Uterus (tissue), 4 donors: ENCODE data around the gene TFPI2. TPM values are rescaled to one million over a fixed set of nuclear protein-coding genes. Genes with fewer than 3 reads are reported as not detected.
"Not testable (repeated sequence)": the region's sequence is repeated elsewhere in the genome, so short reads cannot be mapped to it uniquely, and the experiment has no call there.

Experiments used
- DNase-seq, 2 donors: peaks; one replicate each; pipeline ENCODE4 v3.0.0-alpha.2; 2019 to 2020
- H3K27ac ChIP-seq, 2 donors: fragments of 200-600 bp; sonication (generic); 1 replicate in 1 of 2; 2 replicates in 1 of 2; pipeline ENCODE4 v1.5.1; 2016 to 2018
- H3K27me3 ChIP-seq, 2 donors: fragments of 200-600 bp; sonication (generic); one replicate each; pipeline ENCODE4 v1.5.1; 2018 to 2019; ENCODE audit warnings: control low read depth in 1 of 2
- H3K36me3 ChIP-seq, 2 donors: fragments of 200-600 bp; sonication (generic); one replicate each; pipeline ENCODE4 v1.5.1; 2019; ENCODE audit warnings: control low read depth in 1 of 2
- H3K4me1 ChIP-seq, 2 donors: fragments of 200-600 bp; sonication (generic); one replicate each; pipeline ENCODE4 v1.5.1; 2018 to 2019; ENCODE audit warnings: control low read depth in 1 of 2
- H3K4me3 ChIP-seq, 2 donors: fragments of 200-600 bp; sonication (generic); 1 replicate in 1 of 2; 2 replicates in 1 of 2; pipeline ENCODE4 v1.5.1; 2018 to 2019; ENCODE audit warnings: mild to moderate bottlenecking in 1 of 2
- H3K9me3 ChIP-seq, 2 donors: fragments of 200-600 bp; sonication (generic); one replicate each; pipeline ENCODE4 v1.5.1; 2019; ENCODE audit warnings: control low read depth in 1 of 2
- CTCF ChIP-seq, 4 experiments: fragments of 200-600 bp in 2 of 4; fragments of 450-650 bp in 2 of 4; sonication (generic) in 2 of 4; IDR thresholded peaks; one replicate each; pipeline ENCODE4 v1.5.1; 2016 to 2019; ENCODE audit warnings: antibody characterized with exemption in 4 of 4, mild to moderate bottlenecking in 2 of 4, moderate library complexity in 1 of 4
- POLR2A ChIP-seq, 2 donors: fragments of 450-650 bp; IDR thresholded peaks; one replicate each; pipeline ENCODE4 v1.6.1; 2016; ENCODE audit warnings: antibody characterized with exemption in 2 of 2, mild to moderate bottlenecking in 1 of 2, moderate library complexity in 1 of 2
- intact Hi-C: fragments of 100-400 bp; cut with DNase I; formaldehyde crosslinking; loops from one replicate; pipeline ENCODE4 v1.15.1; 2023; ENCODE audit warnings: low total_unique reads
- total RNA-seq, 4 donors: library from RNA; depleted of rRNA in 3 of 4; stranded (reverse); fragments of >200 nt in 3 of 4; gene quantifications; one replicate each; pipeline versions ENCODE4 v1.1.0 to v1.2.4, GENCODE V29; 2014 to 2023
- donor health status: DM: yes; HTN: yes; CAD: no.

Gene TFPI2
- total RNA-seq, 4 donors from 2014 or later, result 6.2 to 15.1 (median 10.5) TPM; not detected in 1

GRCh38 chr7:93914581-93915066 is 24.1 kb upstream of the TFPI2 start:
- H3K4me3 ChIP-seq, result no peak overlapping the region
- H3K4me1 ChIP-seq, result peaks cover 0 to 8% of the 10 kb centered on the region in 2 donors
- DNase-seq, result no peak
- no peaks in the 10 kb centered on the region for H3K9me3 ChIP-seq
- no peaks in the 10 kb centered on the region for H3K36me3 ChIP-seq
- H3K27me3 ChIP-seq, result no peaks in the 10 kb centered on the region
- H3K27ac ChIP-seq, result peak overlapping the region; percentile 64 to 78
- intact Hi-C loops, result no loop called here
- TF ChIP-seq POLR2A (IDR thresholded peaks at IDR 0.05) (no peak), CTCF (IDR thresholded peaks at IDR 0.05) (no peak)

- H3K27ac ChIP-seq, result peak overlapping the region; percentile 64 to 78
- DNase-seq, result no peak
- intact Hi-C loops, result no loop called here
- H3K4me1 ChIP-seq, result peaks cover 0 to 12% of the 10 kb centered on the region in 2 donors
- H3K27me3 ChIP-seq, result no peaks in the 10 kb centered on the region
- TF ChIP-seq POLR2A (IDR thresholded peaks at IDR 0.05), result no peak
- no peak for TF ChIP-seq CTCF (IDR thresholded peaks at IDR 0.05)
- H3K9me3 ChIP-seq, result no peaks in the 10 kb centered on the region
- no peak overlapping the region for H3K4me3 ChIP-seq
- H3K36me3 ChIP-seq, result no peaks in the 10 kb centered on the region
Observed at GRCh38 chr7:93913197-93913596, 22.6 kb upstream of the TFPI2 start.

DNA sequence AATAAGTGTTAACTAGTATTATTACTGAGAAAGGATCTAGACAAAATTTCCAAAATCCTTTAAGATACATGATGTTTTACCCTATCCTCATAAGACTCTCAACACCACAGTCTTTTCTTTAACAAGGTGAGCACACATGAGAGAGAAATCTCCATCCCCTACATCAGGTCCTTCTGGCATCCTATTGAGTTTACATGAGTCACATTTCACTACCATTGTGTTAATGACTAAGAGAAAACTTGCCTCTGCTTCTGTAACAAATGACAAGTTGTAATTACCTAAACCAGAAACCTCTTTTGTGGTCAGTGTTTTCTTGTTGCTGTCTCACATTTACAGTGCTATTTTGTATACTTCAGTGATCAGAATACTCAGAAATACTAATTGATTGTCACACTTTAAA is 21.1 kb upstream of the TFPI2 start:
- intact Hi-C loops, H3K36me3 ChIP-seq, DNase-seq, H3K4me3 ChIP-seq, H3K27me3 ChIP-seq, H3K9me3 ChIP-seq: not testable (repeated sequence)
- Histone ChIP-seq H3K4me1 (peaks cover 0 to 12% of the 10 kb centered on the region in 2 donors), H3K27ac (peak overlapping the region; percentile 46 to 49)

GRCh38 chr7:93911242-93911641 is 20.7 kb upstream of the TFPI2 start:
- intact Hi-C loops, H3K9me3 ChIP-seq, DNase-seq, H3K27me3 ChIP-seq, H3K4me3 ChIP-seq, H3K36me3 ChIP-seq: not testable (repeated sequence)
- peaks cover 0 to 12% of the 10 kb centered on the region in 2 donors for H3K4me1 ChIP-seq
- peak overlapping the region; percentile 71 to 86 for H3K27ac ChIP-seq

- peak; percentile 67 to 86 for DNase-seq
- TF ChIP-seq CTCF (IDR thresholded peaks at IDR 0.05), result no peak
- no peak for TF ChIP-seq POLR2A (IDR thresholded peaks at IDR 0.05)
- intact Hi-C loops, result no loop called here
- H3K27ac ChIP-seq, result peak overlapping the region; percentile 71 to 86
- no peaks in the 10 kb centered on the region for H3K36me3 ChIP-seq
- no peaks in the 10 kb centered on the region for H3K27me3 ChIP-seq
- H3K9me3 ChIP-seq, result no peaks in the 10 kb centered on the region
- H3K4me3 ChIP-seq, result no peak overlapping the region
- H3K4me1 ChIP-seq, result peaks cover 0 to 12% of the 10 kb centered on the region in 2 donors
Observed at GRCh38 chr7:93910076-93910994, 19.8 kb upstream of the TFPI2 start.

- H3K4me1 ChIP-seq, result peaks cover 0 to 12% of the 10 kb centered on the region in 2 donors
- no peak within 1 kb of the TSS for H3K27ac ChIP-seq
- H3K27me3 ChIP-seq, result no peaks in the 10 kb centered on the region
- no peak for DNase-seq
- no peaks in the 10 kb centered on the region for H3K9me3 ChIP-seq
- no peak within 1 kb of the TSS for H3K4me3 ChIP-seq
- no peak for TF ChIP-seq POLR2A (IDR thresholded peaks at IDR 0.05)
- TF ChIP-seq CTCF (IDR thresholded peaks at IDR 0.05), result no peak
- H3K36me3 ChIP-seq, result no peaks in the 10 kb centered on the region
- intact Hi-C loops, result loop anchor here (10.0 kb wide), 1 partner anchor 99 kb away; the partner anchor contains the start of gene BET1
Observed at GRCh38 chr7:93906267-93906666, 15.7 kb upstream of the TFPI2 start, which contains the start of gene GNGT1. GNGT1 (plus strand) TSS chr7:93906567; CDS start chr7:93906747, 180 bp downstream.
